CD4-positive, alpha-beta memory T cell (primary cell): Measurements from ENCODE around the gene DLG5. TPM values are rescaled to one million over a fixed set of nuclear protein-coding genes. Genes with fewer than 3 reads are reported as not detected.

ENCODE experiments used
- CTCF ChIA-PET: fragments of 350-600 bp; sonication (Branson Sonifier 250); formaldehyde crosslinking; loops from one replicate; lab custom pipeline; 2021; ENCODE audit warnings: inconsistent platforms; ENCODE audit not compliant: partially characterized antibody; lab: Charles Lee
- POLR2A ChIA-PET: fragments of 350-600 bp; sonication (Branson Sonifier 250); formaldehyde crosslinking; loops from one replicate; lab custom pipeline; 2021; ENCODE audit not compliant: partially characterized antibody; lab: Charles Lee
- DNase-seq, 5 donors: peaks; one replicate each; pipeline versions ENCODE4 v3.0.0 to v3.0.0-alpha.2; 2020 to 2022; ENCODE audit warnings: mixed read lengths in 1 of 5
- H3K27ac ChIP-seq: one replicate; pipeline ENCODE4 v1.7.0; 2013; ENCODE audit warnings: low read depth, low read length
- H3K27me3 ChIP-seq: 2 replicates; pipeline ENCODE4 v1.7.0; 2013; ENCODE audit warnings: mild to moderate bottlenecking, low read length, moderate library complexity; ENCODE audit not compliant: insufficient read depth
- H3K36me3 ChIP-seq: 2 replicates; pipeline ENCODE4 v1.7.0; 2013; ENCODE audit warnings: mild to moderate bottlenecking, low read length, moderate library complexity; ENCODE audit not compliant: insufficient read depth
- H3K4me1 ChIP-seq: 2 replicates; pipeline ENCODE4 v1.7.0; 2013; ENCODE audit warnings: mild to moderate bottlenecking, low read length, moderate library complexity; ENCODE audit not compliant: insufficient read depth
- H3K4me3 ChIP-seq, 2 donors: one replicate each; pipeline ENCODE4 v1.7.0; 2013; ENCODE audit warnings: low read length in 2 of 2, mild to moderate bottlenecking in 1 of 2
- H3K9me3 ChIP-seq, 2 donors: one replicate each; pipeline ENCODE4 v1.7.0; 2013; ENCODE audit warnings: low read length in 2 of 2, control low read depth in 1 of 2; ENCODE audit not compliant: control insufficient read depth in 1 of 2
- H3K27ac Mint-ChIP-seq, 7 donors: one replicate each; pipeline ENCODE4 v1.8.0; 2020 to 2021; ENCODE audit warnings: mixed read lengths in 7 of 7, mild to moderate bottlenecking in 6 of 7, inconsistent platforms in 3 of 7, moderate library complexity in 3 of 7
- H3K27me3 Mint-ChIP-seq, 2 donors: one replicate each; pipeline ENCODE4 v1.8.0; 2020 to 2021; ENCODE audit warnings: mixed read lengths in 2 of 2
- H3K36me3 Mint-ChIP-seq, 2 donors: one replicate each; pipeline ENCODE4 v1.8.0; 2020 to 2021; ENCODE audit warnings: mixed read lengths in 2 of 2, inconsistent platforms in 1 of 2, mild to moderate bottlenecking in 1 of 2
- H3K4me1 Mint-ChIP-seq, 4 donors: one replicate each; pipeline ENCODE4 v1.8.0; 2020 to 2021; ENCODE audit warnings: mixed read lengths in 4 of 4, mild to moderate bottlenecking in 1 of 4
- H3K4me3 Mint-ChIP-seq, 8 donors: one replicate each; pipeline ENCODE4 v1.8.0; 2020 to 2021; ENCODE audit warnings: mixed read lengths in 8 of 8, mild to moderate bottlenecking in 7 of 8, moderate library complexity in 6 of 8, inconsistent platforms in 3 of 8
- H3K9me3 Mint-ChIP-seq, 8 donors: one replicate each; pipeline ENCODE4 v1.8.0; 2020 to 2021; ENCODE audit warnings: mixed read lengths in 8 of 8, mild to moderate bottlenecking in 5 of 8, inconsistent platforms in 3 of 8, moderate library complexity in 1 of 8
- intact Hi-C: fragments of 100-400 bp; cut with micrococcal nuclease; formaldehyde crosslinking; loops from one replicate; pipeline ENCODE4 v1.15.1; 2023
- polyA plus RNA-seq, 2 donors: library from polyadenylated mRNA; unstranded; fragments of 300-500 nt; fragmentation: Illumina TruSeq; gene quantifications; one replicate each; pipeline ENCODE4 v1.2.3, GENCODE V29; 2021
- total RNA-seq, 2 experiments: library from RNA; stranded (reverse); gene quantifications; one replicate each; pipeline ENCODE4 v1.2.3, GENCODE V29; 2021

DLG5 gene
- total and polyA plus RNA-seq, 4 experiments from 2014 or later = 0.13 to 3.2 (median 2.7) TPM; not detected in 1

DNA sequence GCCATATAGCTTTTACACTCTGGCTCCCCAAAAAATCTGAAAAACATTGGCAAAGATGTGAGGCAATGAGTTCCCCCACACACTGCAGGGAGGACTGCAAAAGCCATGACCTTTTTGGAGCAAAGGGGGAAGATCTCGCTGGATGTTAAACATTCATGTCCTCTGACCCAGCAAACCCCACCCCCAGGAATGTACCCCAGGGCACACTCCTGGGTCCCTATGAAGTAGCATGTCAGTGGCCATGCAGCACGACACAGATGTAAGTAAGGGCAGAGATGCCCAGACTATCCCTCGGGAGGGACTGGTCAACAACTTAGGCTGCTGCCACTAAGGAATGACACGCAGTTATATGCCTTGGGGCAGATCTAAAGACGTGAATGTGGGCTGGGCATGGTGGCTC lies 100.6 kb downstream of the DLG5 start:
- Histone ChIP-seq H3K9me3 (no peaks in the 10 kb centered on the region), H3K4me1 (no peaks in the 10 kb centered on the region), H3K4me3 (no peak overlapping the region), H3K27ac (no peak overlapping the region), H3K27me3 (no peaks in the 10 kb centered on the region), H3K36me3 (no peaks in the 10 kb centered on the region)
- Mint-ChIP-seq H3K9me3 (no peaks in the 10 kb centered on the region), H3K27me3 (no peaks in the 10 kb centered on the region), H3K36me3 (peaks cover 0 to 2% of the 10 kb centered on the region in 2 donors), H3K27ac (peak overlapping the region in 3 of 7 donors; percentile 19 to 66 (median 55)), H3K4me1 (peaks cover 0 to 1% (median 0%) of the 10 kb centered on the region in 4 donors), H3K4me3 (no peak overlapping the region)
- intact Hi-C loops = no loop called here
- ChIA-PET CTCF (interaction anchor here (1.7 kb wide), 1 partner anchor 10 kb away, joined by 6 read pairs; no protein-coding TSS in a partner anchor), POLR2A (no interaction called here)
- no peak for DNase-seq

DNA sequence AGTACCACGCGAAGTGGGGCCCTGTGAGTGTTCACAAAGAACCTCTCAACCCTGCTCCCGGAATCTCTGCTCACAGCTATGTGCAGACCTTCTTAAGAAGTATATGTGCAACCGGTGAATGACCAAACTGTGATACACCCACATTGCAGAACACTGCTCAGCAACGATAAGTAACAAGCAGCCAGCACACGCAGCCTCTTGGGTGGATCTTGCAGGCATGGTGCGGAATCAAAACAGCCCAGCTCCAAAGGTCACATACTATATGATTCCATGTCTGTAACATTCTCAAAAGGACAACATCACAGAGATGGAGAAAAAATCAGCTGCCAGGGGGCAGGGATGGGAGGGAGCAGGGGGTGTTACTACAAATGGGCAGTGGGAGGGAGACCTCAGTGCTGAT lies 101.6 kb downstream of the DLG5 start:
- intact Hi-C loops = no loop called here
- no peaks in the 10 kb centered on the region for H3K9me3 ChIP-seq
- H3K27ac ChIP-seq = no peak overlapping the region
- H3K4me1 ChIP-seq = no peaks in the 10 kb centered on the region
- POLR2A ChIA-PET = no interaction called here
- no peaks in the 10 kb centered on the region for H3K27me3 ChIP-seq
- H3K27ac Mint-ChIP-seq = peak overlapping the region in 1 of 7 donors; percentile 9
- H3K9me3 Mint-ChIP-seq = no peaks in the 10 kb centered on the region
- no peaks in the 10 kb centered on the region for H3K27me3 Mint-ChIP-seq
- peaks cover 0 to 7% (median 3%) of the 10 kb centered on the region in 4 donors for H3K4me1 Mint-ChIP-seq
- H3K4me3 ChIP-seq = no peak overlapping the region
- H3K36me3 Mint-ChIP-seq = peaks cover 0 to 2% of the 10 kb centered on the region in 2 donors
- H3K4me3 Mint-ChIP-seq = no peak overlapping the region
- no peak for DNase-seq
- CTCF ChIA-PET = interaction anchor here (1.7 kb wide), 1 partner anchor 11 kb away, joined by 6 read pairs; no protein-coding TSS in a partner anchor
- no peaks in the 10 kb centered on the region for H3K36me3 ChIP-seq

DNA sequence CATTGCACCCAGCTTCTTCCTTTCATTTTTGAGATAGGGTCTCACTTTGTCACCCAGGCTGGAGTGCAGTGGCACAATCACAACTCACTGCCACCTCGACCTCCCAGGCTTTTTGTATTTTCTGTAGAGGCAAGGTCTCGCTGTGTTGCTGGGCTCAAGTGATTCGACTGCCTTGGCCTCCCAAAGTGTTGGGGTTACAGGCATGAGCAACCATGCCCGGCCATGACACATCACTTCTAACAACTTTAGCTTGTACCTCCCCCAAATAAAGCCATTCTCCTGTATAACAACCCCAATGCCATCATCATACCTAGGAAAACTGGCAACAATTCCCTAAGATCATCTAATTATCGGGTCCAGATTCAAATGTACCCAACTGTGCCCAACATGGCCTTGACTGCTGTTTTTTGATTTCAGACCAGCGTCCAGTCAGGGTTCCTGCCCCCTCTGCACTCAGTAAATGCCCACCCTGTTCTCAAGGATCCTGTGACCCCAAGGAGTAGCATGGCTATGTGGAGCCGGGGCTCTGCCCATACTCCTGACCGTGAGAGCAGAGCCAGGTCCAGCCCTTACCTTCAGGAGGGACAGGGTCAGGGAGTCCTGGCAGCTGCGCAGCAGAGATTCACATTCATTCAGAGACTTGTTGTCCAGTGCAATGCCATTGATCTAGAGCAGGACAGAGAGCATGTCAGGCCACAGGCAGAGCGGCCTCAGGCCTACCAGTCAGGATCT lies 102.6 kb downstream of the DLG5 start:
- no peaks in the 10 kb centered on the region for H3K9me3 ChIP-seq
- DNase-seq = no peak
- H3K4me3 Mint-ChIP-seq = no peak overlapping the region
- H3K27ac Mint-ChIP-seq = peak overlapping the region in 3 of 7 donors; percentile 25 to 77 (median 51)
- intact Hi-C loops = no loop called here
- H3K4me1 Mint-ChIP-seq = peaks cover 0 to 7% (median 3%) of the 10 kb centered on the region in 4 donors
- ChIA-PET POLR2A (no interaction called here), CTCF (interaction anchor here (1.2 kb wide), 1 partner anchor 13 kb away, joined by 3 read pairs; no protein-coding TSS in a partner anchor)
- no peaks in the 10 kb centered on the region for H3K27me3 ChIP-seq
- H3K27ac ChIP-seq = no peak overlapping the region
- no peaks in the 10 kb centered on the region for H3K36me3 ChIP-seq
- peaks cover 0 to 2% of the 10 kb centered on the region in 2 donors for H3K36me3 Mint-ChIP-seq
- no peaks in the 10 kb centered on the region for H3K4me1 ChIP-seq
- no peak overlapping the region for H3K4me3 ChIP-seq
- H3K27me3 Mint-ChIP-seq = no peaks in the 10 kb centered on the region
- H3K9me3 Mint-ChIP-seq = no peaks in the 10 kb centered on the region

DNA sequence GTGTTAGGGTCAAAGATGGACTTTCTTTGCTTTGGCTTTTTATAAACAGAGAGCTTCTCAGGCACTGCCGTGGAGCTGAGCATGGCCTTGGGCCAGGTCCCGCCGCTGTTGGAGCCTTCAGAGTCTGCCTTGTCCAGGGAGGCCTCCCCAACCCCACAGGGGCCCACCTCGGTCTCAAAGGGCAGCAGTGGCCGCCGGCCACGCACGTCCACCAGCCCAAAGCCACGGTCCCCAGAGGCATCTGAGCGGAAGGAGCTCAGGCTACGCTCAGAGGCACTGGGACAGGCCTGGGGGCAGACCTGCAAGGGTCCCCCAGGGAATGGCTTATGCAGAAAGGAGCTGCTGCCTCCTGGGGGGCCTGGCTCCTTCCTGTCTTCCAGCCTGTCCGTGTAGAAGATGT lies 105.0 kb downstream of the DLG5 start:
- Histone ChIP-seq H3K4me1 (no peaks in the 10 kb centered on the region), H3K27ac (no peak overlapping the region), H3K4me3 (no peak overlapping the region), H3K27me3 (no peaks in the 10 kb centered on the region), H3K9me3 (no peaks in the 10 kb centered on the region), H3K36me3 (no peaks in the 10 kb centered on the region)
- intact Hi-C loops = no loop called here
- no peak for DNase-seq
- peaks cover 0 to 7% (median 3%) of the 10 kb centered on the region in 4 donors for H3K4me1 Mint-ChIP-seq
- ChIA-PET POLR2A (no interaction called here), CTCF (interaction anchor here (4.1 kb wide), 1 partner anchor 16 kb away, joined by 16 read pairs; no protein-coding TSS in a partner anchor)
- peak overlapping the region in 1 of 7 donors; percentile 30 for H3K27ac Mint-ChIP-seq
- H3K9me3 Mint-ChIP-seq = peaks cover 0 to 3% (median 0%) of the 10 kb centered on the region in 8 donors
- no peak overlapping the region for H3K4me3 Mint-ChIP-seq
- H3K27me3 Mint-ChIP-seq = no peaks in the 10 kb centered on the region
- H3K36me3 Mint-ChIP-seq = peaks cover 0 to 2% of the 10 kb centered on the region in 2 donors

DNA sequence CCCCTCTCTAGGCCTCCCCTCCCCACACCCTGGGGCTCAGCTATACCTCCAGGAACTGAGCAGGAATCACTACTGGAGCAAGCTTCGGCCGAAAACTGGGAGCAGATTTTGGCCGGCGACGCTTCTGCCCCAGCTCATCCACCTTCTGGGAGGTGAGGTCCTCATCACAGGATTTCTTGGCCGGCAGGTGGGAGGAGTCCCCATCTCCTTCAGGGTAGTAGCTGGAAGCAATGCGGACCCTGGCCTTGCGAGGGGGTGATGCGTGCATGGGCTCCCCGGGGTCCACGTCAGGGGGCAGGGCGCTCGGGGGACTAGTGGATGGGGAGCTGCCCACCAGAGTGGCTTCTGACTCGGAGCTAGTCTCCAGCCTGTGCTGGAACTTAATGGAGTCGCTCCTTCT lies 105.5 kb downstream of the DLG5 start:
- H3K4me1 ChIP-seq = no peaks in the 10 kb centered on the region
- no peak overlapping the region for H3K27ac ChIP-seq
- H3K4me3 Mint-ChIP-seq = no peak overlapping the region
- H3K9me3 ChIP-seq = no peaks in the 10 kb centered on the region
- H3K4me3 ChIP-seq = no peak overlapping the region
- peaks cover 0 to 7% (median 3%) of the 10 kb centered on the region in 4 donors for H3K4me1 Mint-ChIP-seq
- intact Hi-C loops = no loop called here
- no peaks in the 10 kb centered on the region for H3K27me3 Mint-ChIP-seq
- no peaks in the 10 kb centered on the region for H3K27me3 ChIP-seq
- no peak for DNase-seq
- no peaks in the 10 kb centered on the region for H3K36me3 ChIP-seq
- CTCF ChIA-PET = interaction anchor here (0.6 to 4.1 kb wide), 2 partner anchors 17 to 178 kb away, joined by 3 to 16 read pairs; no protein-coding TSS in a partner anchor
- peaks cover 0 to 3% (median 0%) of the 10 kb centered on the region in 8 donors for H3K9me3 Mint-ChIP-seq
- peak overlapping the region in 3 of 7 donors; percentile 9 to 73 (median 42) for H3K27ac Mint-ChIP-seq
- peaks cover 0 to 2% of the 10 kb centered on the region in 2 donors for H3K36me3 Mint-ChIP-seq
- POLR2A ChIA-PET = no interaction called here

DNA sequence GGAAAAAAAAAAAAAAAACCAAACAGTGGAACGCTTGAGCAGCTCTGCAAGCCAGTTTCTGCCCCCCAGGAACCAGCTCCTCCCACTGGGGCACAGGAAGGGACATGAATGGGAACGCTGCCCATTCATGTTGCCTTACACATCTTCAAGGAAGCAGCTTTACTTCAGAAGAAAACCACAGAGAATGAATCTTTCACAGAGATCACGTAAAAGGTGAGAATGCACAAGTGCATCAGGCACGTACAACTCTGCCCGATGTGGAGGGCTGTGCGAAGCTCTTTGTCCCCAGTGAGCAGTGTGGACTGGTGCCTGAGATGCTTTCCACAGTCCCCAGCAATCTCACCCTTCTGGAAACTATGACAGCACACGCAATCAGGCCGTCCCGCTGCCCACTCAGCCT lies 106.2 kb downstream of the DLG5 start:
- Mint-ChIP-seq H3K27ac (peak overlapping the region in 1 of 7 donors; percentile 73), H3K36me3 (peaks cover 0 to 2% of the 10 kb centered on the region in 2 donors), H3K27me3 (no peaks in the 10 kb centered on the region), H3K4me1 (peaks cover 0 to 7% (median 3%) of the 10 kb centered on the region in 4 donors), H3K4me3 (no peak overlapping the region), H3K9me3 (peaks cover 0 to 3% (median 0%) of the 10 kb centered on the region in 8 donors)
- Histone ChIP-seq H3K27me3 (no peaks in the 10 kb centered on the region), H3K27ac (no peak overlapping the region), H3K4me1 (no peaks in the 10 kb centered on the region), H3K9me3 (no peaks in the 10 kb centered on the region), H3K4me3 (no peak overlapping the region), H3K36me3 (no peaks in the 10 kb centered on the region)
- POLR2A ChIA-PET = interaction anchor here (0.7 kb wide), 1 partner anchor 12 kb away, joined by 5 read pairs; no protein-coding TSS in a partner anchor
- intact Hi-C loops = no loop called here
- CTCF ChIA-PET = interaction anchor here (1.0 to 4.1 kb wide), 3 partner anchors 17 to 109 kb away, joined by 3 to 16 read pairs (median 4); no protein-coding TSS in a partner anchor
- DNase-seq = no peak
